Activated gamma-delta T cell (primary cell): Measurements from ENCODE around the gene KSR2.

ENCODE experiments used
- DNase-seq: peaks from one replicate; lab custom pipeline; 2025; lab: John Stamatoyannopoulos, UW

Gene KSR2

DNA sequence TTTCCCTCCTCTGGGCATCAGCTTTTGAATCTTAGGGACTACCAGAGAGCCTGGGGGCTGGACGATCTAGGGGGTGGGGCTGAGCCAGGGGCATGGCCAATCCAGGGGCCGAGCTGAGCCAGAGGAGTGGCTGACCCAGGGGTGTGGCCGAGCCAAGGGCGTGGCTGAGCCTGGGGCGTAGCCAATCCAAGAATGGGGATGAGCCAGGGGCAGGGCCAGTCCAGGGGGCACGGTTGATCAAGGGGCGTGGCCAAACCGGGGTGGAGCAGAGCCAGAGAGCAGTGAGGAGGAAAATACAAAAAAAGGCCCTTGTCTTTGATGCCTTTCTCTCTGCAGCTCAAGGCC is 388.1 kb downstream of the KSR2 start:
- DNase-seq: no peak

- no peak for DNase-seq
Observed at GRCh38 chr12:117580015-117580717, 388.6 kb downstream of the KSR2 start.

GRCh38 chr12:117577122-117577657 is 391.6 kb downstream of the KSR2 start:
- no peak for DNase-seq

DNA sequence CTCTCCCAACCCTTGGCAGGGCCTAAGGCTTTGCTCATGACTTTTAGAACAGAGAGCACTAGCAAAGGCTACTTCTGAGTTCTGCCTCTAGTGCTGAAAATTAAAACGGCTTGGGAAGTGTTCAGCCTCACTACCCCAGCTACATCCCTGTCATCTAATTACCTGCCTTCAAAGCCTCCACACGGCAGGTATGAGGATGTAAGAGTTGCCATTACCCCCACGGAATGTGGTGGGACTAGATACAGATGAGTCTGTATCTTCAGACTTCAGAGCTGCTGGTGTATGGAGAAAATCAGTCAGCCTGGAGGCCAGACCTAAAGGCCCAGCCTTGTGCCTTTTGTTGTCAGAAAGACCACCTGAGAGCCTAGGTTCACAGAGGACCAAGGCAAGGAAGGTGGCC is 392.7 kb downstream of the KSR2 start:
- DNase-seq: no peak

GRCh38 chr12:117574655-117575054 is 394.1 kb downstream of the KSR2 start:
- DNase-seq: no peak

DNA sequence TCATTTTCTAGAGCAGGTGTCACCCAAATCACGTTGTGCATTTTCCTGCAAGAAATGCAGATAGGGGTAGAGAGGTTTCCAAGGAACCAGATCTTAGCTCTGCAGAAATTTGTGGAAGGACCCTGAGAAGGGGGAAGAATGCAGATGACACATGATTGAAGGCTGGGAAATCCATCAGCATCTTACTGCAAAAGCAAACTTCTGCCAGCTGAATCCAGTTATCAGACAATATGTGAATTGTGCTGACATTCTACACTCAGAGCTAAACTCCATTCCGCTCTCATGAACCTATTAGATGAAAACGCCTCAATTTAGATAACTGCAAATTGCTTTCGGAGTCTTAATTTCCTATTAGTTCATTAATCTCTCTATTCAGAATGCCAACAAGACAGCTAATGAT is 396.0 kb downstream of the KSR2 start:
- DNase-seq: no peak

DNA sequence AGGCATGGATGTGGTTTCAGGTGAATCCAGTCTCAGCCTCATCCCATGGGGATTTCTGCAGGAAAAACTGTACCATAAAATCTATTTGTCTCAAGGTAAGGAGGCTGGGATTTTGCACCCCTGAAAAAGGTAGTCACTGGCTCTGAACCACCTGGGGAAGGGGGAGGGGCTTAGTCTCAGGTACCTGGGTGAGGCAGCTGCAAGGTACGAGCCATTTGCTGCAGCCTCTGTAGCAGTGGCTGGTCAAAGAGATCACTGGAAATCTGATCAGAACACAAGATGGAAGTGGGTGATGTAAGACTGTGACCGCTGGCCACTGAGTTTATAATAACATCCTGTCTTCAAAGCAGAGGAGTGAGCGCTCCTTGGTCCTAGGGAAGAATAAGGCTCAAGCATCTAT is 397.5 kb downstream of the KSR2 start:
- DNase-seq: no peak

DNA sequence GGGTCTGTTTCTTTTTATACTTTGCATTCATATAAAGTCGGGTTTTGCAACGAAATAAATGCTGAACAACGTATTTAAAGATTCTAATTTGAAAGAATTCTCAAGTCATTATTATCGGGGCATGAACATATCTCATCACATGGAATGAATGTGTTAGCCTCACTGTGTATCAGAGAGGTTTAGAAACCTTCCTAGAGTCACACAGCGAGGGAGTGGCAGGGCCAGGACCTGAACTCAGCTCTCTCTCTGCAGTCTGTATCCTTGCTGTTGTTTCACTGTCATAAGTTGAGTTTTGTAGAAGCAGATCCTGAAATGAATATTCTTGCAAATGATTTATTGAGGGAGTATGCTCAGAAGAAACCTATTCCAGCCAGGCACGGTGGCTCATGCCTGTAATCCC is 398.2 kb downstream of the KSR2 start:
- no peak for DNase-seq

DNA sequence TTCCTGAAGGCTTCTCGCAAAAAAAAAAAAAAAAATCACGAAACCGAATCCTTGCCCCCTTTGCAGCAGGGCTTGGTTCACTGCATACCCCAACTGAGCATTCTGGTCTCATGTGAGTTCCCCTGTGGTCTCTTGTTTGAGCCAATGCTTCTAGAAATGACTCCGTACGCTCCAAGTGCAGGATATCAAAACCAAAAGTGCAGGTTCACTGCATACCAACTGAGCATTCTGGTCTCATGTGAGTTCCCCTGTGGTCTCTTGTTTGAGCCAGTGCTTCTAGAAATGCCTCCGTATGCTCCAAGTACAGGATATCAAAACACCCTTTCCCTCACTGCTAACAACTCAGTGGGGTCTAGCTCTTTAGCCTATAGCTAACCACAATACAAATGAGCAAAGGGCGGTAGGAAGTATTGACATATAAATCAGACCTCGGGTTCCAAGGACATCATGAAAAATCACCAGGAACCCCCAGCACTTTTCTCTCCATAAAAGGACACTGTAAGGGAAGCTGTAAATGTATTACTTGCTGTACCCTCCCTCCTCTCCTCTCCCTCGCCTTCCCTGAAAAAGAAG is 401.1 kb downstream of the KSR2 start:
- DNase-seq: no peak

DNA sequence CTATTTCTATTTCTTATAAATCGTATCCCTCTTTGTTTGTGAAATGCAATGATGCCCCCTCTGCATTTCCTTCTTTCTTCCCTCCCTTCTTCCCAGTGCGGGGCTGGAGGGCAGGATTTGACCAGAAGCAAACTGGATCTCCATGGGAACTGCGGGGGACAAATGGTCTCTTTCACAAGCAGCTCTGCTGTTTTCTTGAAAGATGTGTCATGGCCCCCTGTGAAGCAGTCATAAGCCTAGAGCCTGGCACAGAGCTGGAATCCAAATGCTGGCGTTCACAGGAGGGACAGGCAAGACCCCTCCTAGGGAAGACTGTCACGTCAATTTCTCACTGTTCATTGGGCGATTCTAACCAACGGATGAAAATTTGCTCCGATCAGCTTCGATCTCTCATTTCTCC is 403.9 kb downstream of the KSR2 start:
- no peak for DNase-seq

GRCh38 chr12:117563706-117564105 is 405.1 kb downstream of the KSR2 start:
- DNase-seq: no peak

DNA sequence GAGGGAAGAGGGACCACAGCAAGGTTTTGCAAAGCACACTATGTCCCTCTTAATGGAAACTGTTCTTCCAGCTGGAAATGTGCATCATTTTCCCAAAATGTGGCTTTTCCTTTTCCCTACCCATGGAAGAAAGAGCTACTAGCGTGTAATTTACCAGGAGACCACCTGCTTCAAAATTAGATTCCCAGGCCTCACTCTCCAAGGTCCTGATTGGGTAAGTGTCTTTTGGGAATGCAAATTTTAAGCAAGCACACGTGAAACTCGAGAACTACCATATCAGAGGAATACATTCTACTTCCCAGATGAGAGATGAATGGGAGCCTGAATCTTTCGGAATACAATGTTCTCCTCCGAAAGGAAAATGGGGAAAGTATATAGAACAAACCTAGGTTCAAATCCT is 405.8 kb downstream of the KSR2 start:
- DNase-seq: no peak

GRCh38 chr12:117561990-117562389 is 406.8 kb downstream of the KSR2 start:
- DNase-seq: no peak

DNA sequence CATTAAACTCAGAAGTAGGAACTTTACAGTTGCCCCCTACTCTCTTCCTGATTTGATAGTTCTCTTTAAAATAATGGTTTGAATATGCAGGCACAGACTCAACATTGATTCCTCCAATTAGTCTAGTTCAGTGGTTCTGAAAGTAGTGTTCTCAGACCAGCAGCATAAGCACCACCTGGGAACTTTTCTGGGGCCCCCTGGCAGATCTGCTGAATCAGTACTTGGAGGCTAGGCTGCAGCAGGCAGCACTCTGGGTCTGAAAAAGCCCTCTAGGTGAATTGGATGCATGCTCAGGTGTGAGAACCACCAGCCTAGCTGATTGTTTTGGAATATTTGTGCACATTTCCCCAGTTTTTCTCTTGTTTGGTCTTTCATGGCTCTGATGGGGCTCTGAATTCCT is 408.8 kb downstream of the KSR2 start:
- no peak for DNase-seq

GRCh38 chr12:117555889-117556288 is 412.9 kb downstream of the KSR2 start:
- DNase-seq: no peak

DNA sequence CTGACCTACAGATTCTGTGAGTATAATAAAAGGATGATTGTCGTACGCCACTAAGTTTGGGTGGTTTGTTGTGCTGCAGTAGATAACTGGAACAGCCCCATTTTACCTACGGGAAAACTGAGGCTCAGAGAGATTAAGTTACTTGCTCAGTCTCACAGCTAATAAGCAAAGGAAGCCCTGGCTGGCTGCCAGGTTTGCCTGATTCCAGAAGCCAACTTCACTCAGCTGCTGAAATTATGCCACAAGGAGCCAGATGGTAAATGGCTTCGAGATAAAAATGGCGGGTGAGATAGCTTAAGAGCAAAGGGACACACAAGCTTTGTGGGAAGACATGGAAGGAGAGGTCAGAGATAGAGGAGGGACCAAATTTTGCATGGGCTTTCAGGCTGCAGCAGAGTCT is 415.8 kb downstream of the KSR2 start:
- no peak for DNase-seq

GRCh38 chr12:117551665-117552064 is 417.1 kb downstream of the KSR2 start:
- DNase-seq: no peak

- DNase-seq: no peak
Observed at GRCh38 chr12:117547209-117547608, 421.6 kb downstream of the KSR2 start.

GRCh38 chr12:117545216-117545615 is 423.6 kb downstream of the KSR2 start:
- DNase-seq: no peak

DNA sequence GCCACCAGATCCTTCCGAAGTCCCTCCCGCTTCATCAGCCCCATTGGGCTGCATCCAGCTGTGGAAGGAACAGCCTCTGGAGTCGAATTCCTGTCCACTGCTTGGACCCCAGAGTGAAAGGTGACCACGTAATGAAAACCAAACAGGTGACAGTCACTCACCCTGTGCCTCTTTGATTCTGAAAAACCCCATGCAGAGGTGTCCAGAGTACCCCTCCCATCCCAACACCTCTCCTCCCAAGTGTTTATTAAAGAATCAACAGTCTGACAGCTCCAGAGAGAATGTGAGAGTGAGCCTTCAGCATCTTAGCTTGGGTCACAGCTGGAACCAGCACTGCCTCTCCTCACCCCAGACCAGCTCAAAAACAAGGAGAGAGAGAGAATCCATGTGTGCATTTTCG is 428.8 kb downstream of the KSR2 start:
- no peak for DNase-seq

- no peak for DNase-seq
Observed at GRCh38 chr12:117538926-117539325, 429.9 kb downstream of the KSR2 start.

GRCh38 chr12:117538032-117538690 is 430.6 kb downstream of the KSR2 start:
- no peak for DNase-seq

GRCh38 chr12:117533687-117534086 is 435.1 kb downstream of the KSR2 start:
- DNase-seq: no peak
